ENCODE data around the gene DCDC2.

DCDC2 gene

GRCh38 chr6:24122139-24122538 lies 235.7 kb downstream of the DCDC2 start:
- no peak overlapping the region for H3K27ac Mint-ChIP-seq
- H3K9me3 Mint-ChIP-seq = no peaks in the 10 kb centered on the region
- peaks cover 11% of the 10 kb centered on the region for H3K4me1 Mint-ChIP-seq
- H3K36me3 Mint-ChIP-seq (ENCODE audit: low read depth) = no peaks in the 10 kb centered on the region
- DNase-seq = no peak
- no peak overlapping the region for H3K4me3 Mint-ChIP-seq
- TF ChIP-seq CTCF (IDR thresholded peaks at IDR 0.05) = no peak
- H3K27me3 Mint-ChIP-seq (ENCODE audit: low read depth, poor library complexity) = peaks cover 50% of the 10 kb centered on the region
